Measurements from ENCODE around the gene FAM236B. TPM values are rescaled to one million over a fixed set of nuclear protein-coding genes. Genes with fewer than 3 reads are reported as not detected.
"Not testable (repeated sequence)": the region's sequence is repeated elsewhere in the genome, so short reads cannot be mapped to it uniquely, and the experiment has no call there.

The FAM236B gene
- total RNA-seq = not detected

DNA sequence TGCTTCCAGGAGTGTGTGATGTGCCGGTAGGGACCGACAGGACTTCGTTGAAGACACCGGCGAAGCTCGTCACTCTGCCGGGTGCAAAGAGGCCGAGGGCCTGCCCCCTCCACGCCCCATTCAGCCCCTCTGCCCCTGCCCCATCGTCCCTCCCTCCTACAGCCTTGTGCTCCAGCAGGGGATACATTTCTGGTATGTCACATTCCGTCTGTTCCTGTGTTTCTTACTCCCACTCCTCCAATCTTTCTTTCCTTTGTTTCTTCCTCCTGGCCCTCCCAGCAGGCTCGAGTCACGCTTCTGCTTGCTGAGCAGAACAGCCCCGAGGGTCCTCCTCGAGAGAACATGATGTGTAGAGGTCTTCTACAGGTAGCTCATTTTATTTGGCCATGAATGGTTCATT is at the start of gene FAM236B:
Gene FAM236B (minus strand): TSS at position 101 of the 400 bp plus-strand sequence. CDS start 100 bp downstream, at position 1.
- CTCF ChIA-PET; H3K4me1 Mint-ChIP-seq (ENCODE audit: low read depth); H3K36me3 Mint-ChIP-seq (ENCODE audit: low read depth); DNase-seq; ATAC-seq; POLR2A ChIA-PET; H3K4me3 Mint-ChIP-seq; intact Hi-C loops (cut with micrococcal nuclease); H3K27ac Mint-ChIP-seq; H3K9me3 Mint-ChIP-seq; H3K27me3 Mint-ChIP-seq: not testable (repeated sequence)

DNA sequence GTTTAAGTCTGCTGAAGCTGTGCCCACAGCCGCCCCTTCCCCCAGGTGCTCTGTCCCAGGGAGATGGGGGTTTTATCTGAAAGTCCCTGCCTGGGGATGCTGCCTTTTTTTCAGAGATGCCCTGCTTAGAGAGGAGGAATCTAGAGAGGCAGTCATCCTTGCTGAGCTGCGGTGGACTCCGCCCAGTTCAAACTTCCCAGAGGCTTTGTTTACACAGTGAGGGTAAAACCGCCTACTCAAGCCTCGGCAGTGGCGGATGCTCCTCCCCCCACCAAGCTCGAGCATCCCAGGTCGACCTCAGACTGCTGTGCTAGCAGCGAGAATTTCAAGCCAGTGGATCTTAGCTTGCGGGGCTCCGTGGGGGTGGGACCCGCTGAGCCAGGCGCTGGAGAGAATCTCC is 48.2 kb upstream of the FAM236B start:
- intact Hi-C loops (cut with micrococcal nuclease); H3K27me3 Mint-ChIP-seq; POLR2A ChIA-PET; H3K4me3 Mint-ChIP-seq; H3K36me3 Mint-ChIP-seq (ENCODE audit: low read depth); ATAC-seq; H3K9me3 Mint-ChIP-seq; H3K4me1 Mint-ChIP-seq (ENCODE audit: low read depth); H3K27ac Mint-ChIP-seq; DNase-seq; CTCF ChIA-PET: not testable (repeated sequence)

DNA sequence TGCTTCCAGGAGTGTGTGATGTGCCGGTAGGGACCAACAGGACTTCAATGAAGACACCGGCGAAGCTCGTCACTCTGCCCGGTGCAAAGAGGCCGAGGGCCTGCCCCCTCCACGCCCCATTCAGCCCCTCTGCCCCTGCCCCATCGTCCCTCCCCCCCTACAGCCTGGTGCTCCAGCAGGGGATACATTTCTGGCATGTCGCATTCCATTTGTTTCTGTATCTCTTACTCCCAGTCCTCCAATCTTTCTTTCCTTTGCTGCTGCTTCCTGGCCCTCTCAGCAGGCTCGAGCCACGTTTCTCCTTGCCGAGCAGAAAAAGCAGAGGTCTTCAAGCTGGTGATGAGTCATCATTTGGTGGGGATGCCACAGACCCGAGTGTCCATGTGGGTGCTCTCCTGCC is 25.6 kb upstream of the FAM236B start, which contains the start of gene FAM236D:
Gene FAM236D (minus strand): TSS at position 101 of the 400 bp plus-strand sequence. CDS start 100 bp downstream, at position 1.
- ATAC-seq; H3K4me1 Mint-ChIP-seq (ENCODE audit: low read depth); H3K9me3 Mint-ChIP-seq; H3K27me3 Mint-ChIP-seq; H3K36me3 Mint-ChIP-seq (ENCODE audit: low read depth); intact Hi-C loops (cut with micrococcal nuclease); H3K27ac Mint-ChIP-seq; POLR2A ChIA-PET; DNase-seq; CTCF ChIA-PET; H3K4me3 Mint-ChIP-seq: not testable (repeated sequence)

DNA sequence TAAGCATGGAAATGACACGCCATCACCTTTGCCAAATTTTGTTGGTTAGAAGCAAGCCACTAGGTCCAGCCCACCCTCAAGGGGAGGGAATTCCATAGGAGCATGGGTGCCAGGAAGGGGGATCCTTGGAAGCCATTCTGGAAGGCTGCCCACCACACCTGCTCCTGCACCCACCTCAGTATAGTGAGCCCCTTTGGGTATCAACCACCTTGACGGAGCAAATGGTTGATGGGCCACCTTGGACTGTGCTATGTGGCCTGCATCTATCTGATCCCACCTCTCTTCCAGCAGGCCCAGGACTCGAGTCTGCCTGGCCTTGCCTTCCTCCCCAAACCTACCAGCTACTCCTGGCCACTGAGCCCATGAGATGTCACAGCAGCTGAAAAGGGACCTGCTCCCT is 7.9 kb upstream of the FAM236B start:
- H3K4me1 Mint-ChIP-seq (ENCODE audit: low read depth); H3K9me3 Mint-ChIP-seq; intact Hi-C loops (cut with micrococcal nuclease); H3K36me3 Mint-ChIP-seq (ENCODE audit: low read depth); POLR2A ChIA-PET; H3K4me3 Mint-ChIP-seq; CTCF ChIA-PET; H3K27ac Mint-ChIP-seq; H3K27me3 Mint-ChIP-seq; ATAC-seq; DNase-seq: not testable (repeated sequence)

DNA sequence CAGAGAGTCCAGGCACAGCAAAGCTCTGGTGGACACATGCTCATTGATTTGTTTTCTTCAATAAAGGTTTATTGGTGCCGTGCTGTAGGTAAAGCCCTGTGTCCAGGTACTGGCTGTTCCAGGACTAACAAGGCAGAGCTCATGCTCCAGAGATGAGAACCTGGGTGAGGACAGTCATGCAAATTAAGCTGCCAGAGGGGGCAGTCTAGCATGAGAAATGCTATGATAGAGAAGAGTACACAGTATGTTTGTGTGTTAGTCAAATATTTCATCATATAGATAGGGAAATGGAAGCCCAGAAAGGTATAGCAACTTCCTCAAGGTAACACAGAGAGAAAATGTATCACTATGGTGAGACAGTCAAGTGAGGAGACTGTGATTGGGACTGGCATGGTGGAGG is 5.7 kb upstream of the FAM236B start:
- POLR2A ChIA-PET; H3K36me3 Mint-ChIP-seq (ENCODE audit: low read depth); H3K4me3 Mint-ChIP-seq; CTCF ChIA-PET; ATAC-seq; DNase-seq; H3K4me1 Mint-ChIP-seq (ENCODE audit: low read depth); H3K27ac Mint-ChIP-seq; intact Hi-C loops (cut with micrococcal nuclease); H3K9me3 Mint-ChIP-seq; H3K27me3 Mint-ChIP-seq: not testable (repeated sequence)

DNA sequence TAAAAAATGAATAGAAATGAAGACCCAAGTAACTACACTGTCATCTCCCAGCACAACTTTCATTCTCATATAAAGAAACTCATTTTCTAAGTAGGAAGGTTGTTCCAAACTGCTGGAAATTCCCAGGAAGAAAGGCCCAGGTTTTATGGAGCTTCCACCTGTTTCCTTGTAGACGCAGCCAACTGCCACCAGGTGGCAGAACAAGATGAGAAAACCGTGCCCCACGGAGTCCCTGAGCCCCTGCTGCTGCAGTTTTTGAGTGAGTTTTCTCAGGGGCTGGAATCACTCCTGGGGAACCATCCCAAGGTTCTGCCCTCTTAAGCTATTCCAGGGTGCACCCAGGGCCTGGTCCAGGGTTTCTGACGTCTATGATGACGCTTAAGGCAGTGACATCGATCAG is 1.5 kb upstream of the FAM236B start:
- H3K4me3 Mint-ChIP-seq; POLR2A ChIA-PET; intact Hi-C loops (cut with micrococcal nuclease); H3K27ac Mint-ChIP-seq; H3K4me1 Mint-ChIP-seq (ENCODE audit: low read depth); H3K9me3 Mint-ChIP-seq; ATAC-seq; DNase-seq; H3K27me3 Mint-ChIP-seq; CTCF ChIA-PET; H3K36me3 Mint-ChIP-seq (ENCODE audit: low read depth): not testable (repeated sequence)

DNA sequence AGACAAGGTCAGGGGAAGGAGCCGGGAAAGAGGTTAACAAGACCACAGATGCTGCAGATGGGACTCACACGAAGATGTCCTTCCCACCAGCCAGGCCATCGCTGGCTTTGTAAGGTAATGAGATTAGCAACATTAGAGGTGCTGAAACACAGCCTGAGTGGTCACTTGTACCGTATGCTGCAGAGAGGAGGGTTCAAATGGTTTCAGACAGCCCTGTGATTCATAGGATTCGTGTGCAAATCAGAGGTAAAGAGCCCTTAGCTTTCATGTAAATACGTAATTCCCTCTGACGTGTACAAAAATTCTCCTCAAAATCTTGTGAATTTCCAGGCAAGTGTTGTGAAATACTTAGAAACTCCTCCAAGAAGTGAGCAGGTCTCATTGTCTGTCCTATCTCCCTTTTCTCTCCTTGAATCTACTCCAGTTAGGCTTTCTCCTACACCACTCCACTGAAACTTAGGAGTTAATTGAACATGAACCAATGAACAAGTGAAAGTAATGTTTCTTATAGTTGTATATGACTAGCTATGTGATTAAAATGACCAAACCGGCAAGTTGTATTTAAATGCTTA is 991 bp upstream of the FAM236B start:
- H3K27ac Mint-ChIP-seq; H3K9me3 Mint-ChIP-seq; POLR2A ChIA-PET; H3K36me3 Mint-ChIP-seq (ENCODE audit: low read depth); CTCF ChIA-PET; DNase-seq; intact Hi-C loops (cut with micrococcal nuclease); H3K27me3 Mint-ChIP-seq; ATAC-seq; H3K4me3 Mint-ChIP-seq; H3K4me1 Mint-ChIP-seq (ENCODE audit: low read depth): not testable (repeated sequence)

DNA sequence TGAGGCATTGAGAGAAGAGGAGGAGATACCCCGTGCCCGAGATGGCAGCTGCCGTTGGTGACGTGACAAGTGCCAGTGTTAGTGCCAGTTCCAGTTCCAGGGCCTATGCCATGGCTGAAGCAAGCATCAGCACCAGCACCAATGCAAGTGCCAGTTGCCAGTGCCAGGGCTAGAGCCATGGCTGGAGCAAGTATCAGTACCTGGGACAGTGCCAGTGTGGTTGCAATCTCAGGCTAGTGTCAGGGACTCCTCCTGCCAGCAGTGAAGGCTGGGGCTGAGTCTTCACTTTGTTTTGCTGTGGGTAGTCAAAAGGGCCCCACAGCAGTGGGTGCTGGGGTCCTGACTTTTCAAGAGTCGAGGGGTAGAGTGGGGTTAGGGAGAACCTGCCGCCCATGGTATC is 4.3 kb downstream of the FAM236B start:
- ATAC-seq; H3K4me1 Mint-ChIP-seq (ENCODE audit: low read depth); H3K27me3 Mint-ChIP-seq; H3K36me3 Mint-ChIP-seq (ENCODE audit: low read depth); H3K27ac Mint-ChIP-seq; DNase-seq; H3K4me3 Mint-ChIP-seq; intact Hi-C loops (cut with micrococcal nuclease); POLR2A ChIA-PET; CTCF ChIA-PET; H3K9me3 Mint-ChIP-seq: not testable (repeated sequence)

DNA sequence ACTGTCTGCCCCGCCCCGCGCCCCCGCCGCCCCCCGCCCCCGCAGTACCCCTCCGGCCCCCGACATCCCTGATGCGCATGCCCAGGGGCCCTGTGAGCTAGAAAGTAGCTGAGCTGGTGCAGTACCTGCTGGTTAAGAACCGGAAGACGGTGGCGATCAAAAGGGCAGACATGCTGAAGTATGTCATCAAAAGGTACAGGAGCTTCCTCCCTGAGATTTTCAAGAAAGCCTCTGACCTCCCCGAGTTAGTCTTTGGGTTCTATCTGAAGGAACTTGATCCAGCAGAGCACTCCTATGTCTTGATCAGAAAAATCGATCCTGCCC is 5.0 kb downstream of the FAM236B start:
- H3K9me3 Mint-ChIP-seq; H3K27me3 Mint-ChIP-seq; DNase-seq; POLR2A ChIA-PET; H3K4me3 Mint-ChIP-seq; H3K27ac Mint-ChIP-seq; intact Hi-C loops (cut with micrococcal nuclease); H3K36me3 Mint-ChIP-seq (ENCODE audit: low read depth); H3K4me1 Mint-ChIP-seq (ENCODE audit: low read depth); CTCF ChIA-PET: not testable (repeated sequence)
- ATAC-seq = peak; percentile 84

DNA sequence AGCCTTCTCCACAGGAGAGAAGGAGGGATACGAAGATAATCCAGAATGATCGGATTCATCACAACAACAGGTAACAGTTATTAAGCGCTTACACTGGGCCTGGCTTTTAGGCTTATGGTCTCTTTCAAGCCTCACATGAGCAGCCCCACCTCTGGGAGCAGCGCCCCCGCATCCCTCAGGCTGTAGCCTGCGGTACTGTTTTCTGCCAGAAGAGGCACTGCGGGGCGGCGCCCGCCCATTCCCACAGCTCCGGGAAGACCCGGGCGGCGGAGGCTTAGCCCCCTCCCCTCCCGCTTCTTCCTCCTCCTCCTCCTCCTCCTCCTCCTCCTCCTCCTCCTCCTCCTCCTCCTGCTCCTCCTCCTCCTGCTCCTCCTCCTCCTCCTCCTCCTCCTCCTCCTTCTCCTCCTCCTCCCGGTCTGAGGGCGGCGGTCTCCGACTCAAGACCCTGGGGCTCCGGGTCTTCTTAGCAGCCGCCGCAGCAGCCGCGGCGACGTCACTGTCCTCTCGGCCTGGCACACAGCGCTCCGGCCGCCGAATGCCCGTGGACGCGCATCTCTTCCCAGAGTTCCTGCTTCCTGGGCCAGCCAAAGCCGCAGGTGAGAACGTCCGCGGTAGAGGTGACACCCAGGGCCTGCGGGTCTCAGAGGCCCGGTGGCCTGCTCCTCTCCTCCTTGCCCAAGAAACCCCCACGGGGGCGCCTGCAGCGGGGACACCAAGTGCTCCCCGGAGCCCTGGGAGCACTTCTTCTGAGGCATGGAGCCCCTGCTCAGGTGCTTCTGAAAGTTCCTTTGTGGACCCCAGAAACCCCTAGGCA is 5.6 kb downstream of the FAM236B start, which contains the start of gene DMRTC1B:
Gene DMRTC1B (plus strand): TSS at position 238 of the 814 bp plus-strand sequence. CDS start 68,246 bp downstream, outside the sequence.
- H3K9me3 Mint-ChIP-seq; H3K27me3 Mint-ChIP-seq; H3K27ac Mint-ChIP-seq; H3K36me3 Mint-ChIP-seq (ENCODE audit: low read depth); H3K4me3 Mint-ChIP-seq; CTCF ChIA-PET; H3K4me1 Mint-ChIP-seq (ENCODE audit: low read depth); DNase-seq; intact Hi-C loops (cut with micrococcal nuclease); POLR2A ChIA-PET: not testable (repeated sequence)
- peak; percentile 88 for ATAC-seq

DNA sequence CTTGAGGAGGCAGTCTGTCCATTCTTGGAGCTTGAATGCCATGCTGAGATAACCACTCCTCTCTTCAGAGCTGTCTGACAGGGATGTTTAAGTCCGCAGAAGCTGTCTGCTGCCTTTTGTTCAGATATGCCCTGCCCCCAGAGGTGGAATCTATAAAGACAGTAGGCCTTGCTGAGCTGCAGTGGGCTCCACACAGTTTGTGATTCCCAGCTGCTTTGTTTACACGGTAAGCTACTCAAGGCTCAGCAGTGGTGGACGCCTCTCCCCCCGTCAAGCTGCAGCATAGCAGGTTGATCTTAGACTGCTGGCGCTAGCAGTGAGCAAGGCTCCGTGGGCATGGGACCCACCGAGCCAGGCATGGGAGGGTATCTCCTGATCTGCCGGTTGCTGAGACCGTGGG is 22.0 kb downstream of the FAM236B start:
- H3K9me3 Mint-ChIP-seq; intact Hi-C loops (cut with micrococcal nuclease); H3K4me1 Mint-ChIP-seq (ENCODE audit: low read depth); H3K36me3 Mint-ChIP-seq (ENCODE audit: low read depth); ATAC-seq; DNase-seq; H3K4me3 Mint-ChIP-seq; H3K27me3 Mint-ChIP-seq; H3K27ac Mint-ChIP-seq; CTCF ChIA-PET; POLR2A ChIA-PET: not testable (repeated sequence)

DNA sequence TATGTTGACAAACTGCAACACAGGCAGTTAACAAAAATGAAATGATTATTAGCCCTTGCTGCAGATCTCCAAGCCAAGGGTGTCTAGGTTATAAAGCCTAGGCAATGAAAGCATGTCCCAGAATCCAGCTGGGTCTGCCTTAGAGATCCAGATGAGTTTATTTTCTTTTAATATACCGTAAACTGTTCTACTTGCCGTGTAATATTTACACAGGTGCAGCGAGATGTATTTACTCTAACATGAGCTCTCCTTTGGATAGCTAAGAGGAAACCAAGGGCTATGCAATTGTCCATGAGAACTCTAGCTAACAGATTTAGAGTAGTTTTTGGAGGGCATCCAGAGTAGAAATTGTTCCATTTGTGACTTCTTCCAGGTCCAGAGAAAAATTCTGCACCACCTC is 33.9 kb downstream of the FAM236B start:
- H3K4me1 Mint-ChIP-seq (ENCODE audit: low read depth); ATAC-seq; intact Hi-C loops (cut with micrococcal nuclease); DNase-seq; H3K9me3 Mint-ChIP-seq; H3K4me3 Mint-ChIP-seq; CTCF ChIA-PET; POLR2A ChIA-PET; H3K27me3 Mint-ChIP-seq; H3K36me3 Mint-ChIP-seq (ENCODE audit: low read depth); H3K27ac Mint-ChIP-seq: not testable (repeated sequence)

All from activated CD8-positive, alpha-beta T cell treated with anti-CD3 and anti-CD28 coated beads for 36 hours (primary cell).